Esophagus (tissue), 2 donors: ENCODE results near the gene SUPT6H. TPM values are rescaled to one million over a fixed set of nuclear protein-coding genes. Genes with fewer than 3 reads are reported as not detected.

ENCODE experiments used
- H3K27ac ChIP-seq, 2 donors: one replicate each; pipeline ENCODE4 v1.5.1; 2013; ENCODE audit warnings: low read depth in 2 of 2, mild to moderate bottlenecking in 2 of 2, inconsistent platforms in 1 of 2, low read length in 1 of 2, moderate library complexity in 1 of 2
- H3K27me3 ChIP-seq, 2 donors: one replicate each; pipeline ENCODE4 v1.6.1; 2013; ENCODE audit warnings: low read length in 2 of 2, control low read depth in 1 of 2, mild to moderate bottlenecking in 1 of 2; ENCODE audit not compliant: insufficient read depth in 2 of 2, control insufficient read depth in 1 of 2
- H3K36me3 ChIP-seq, 2 donors: one replicate each; pipeline ENCODE4 v1.6.1; 2013; ENCODE audit warnings: low read length in 1 of 2; ENCODE audit not compliant: control insufficient read depth in 2 of 2, insufficient read depth in 2 of 2
- H3K4me1 ChIP-seq, 2 donors: one replicate each; pipeline ENCODE4 v1.6.1; 2013; ENCODE audit warnings: low read length in 1 of 2; ENCODE audit not compliant: control insufficient read depth in 2 of 2, insufficient read depth in 2 of 2
- H3K4me3 ChIP-seq, 2 donors: one replicate each; pipeline ENCODE4 v1.5.1; 2013; ENCODE audit warnings: low read length in 2 of 2, mild to moderate bottlenecking in 2 of 2, low read depth in 1 of 2, moderate library complexity in 1 of 2
- H3K9me3 ChIP-seq, 2 donors: one replicate each; pipeline ENCODE4 v1.6.1; 2013; ENCODE audit warnings: mild to moderate bottlenecking in 2 of 2, low read depth in 1 of 2, low read length in 1 of 2, moderate library complexity in 1 of 2; ENCODE audit not compliant: control insufficient read depth in 2 of 2, insufficient read depth in 1 of 2
- WGBS, 2 donors: extraction: QIAGEN DNeasy Blood & Tissue Kit; methylation state at CpG; one replicate each; pipeline ENCODE4 v1.1.7; 2013; 5-methylcytosine and 5-hydroxymethylcytosine counted together
- polyA plus RNA-seq, 2 donors: library from polyadenylated mRNA; stranded (reverse); fragments of 200-250 nt; gene quantifications; one replicate each; pipeline ENCODE4 v1.2.3, GENCODE V29; 2013
- donor health status: healthy with polysubstance abuse.
- donor health status: Bipolar disorder and iron deficiency.

SUPT6H gene
- polyA plus RNA-seq, 2 donors: 21.4 to 29.2 TPM

GRCh38 chr17:28693869-28694268 is 31.9 kb downstream of the SUPT6H start:
- 94% methylated on average over 1 of the region's 1 CpG for WGBS, 2 donors
- Histone ChIP-seq H3K4me3 (no peak overlapping the region), H3K4me1 (no peaks in the 10 kb centered on the region), H3K27ac (no peak overlapping the region), H3K9me3 (no peaks in the 10 kb centered on the region), H3K36me3 (peaks cover 40 to 65% of the 10 kb centered on the region in 2 donors), H3K27me3 (no peaks in the 10 kb centered on the region)

- Histone ChIP-seq H3K9me3 (no peaks in the 10 kb centered on the region), H3K4me1 (no peaks in the 10 kb centered on the region), H3K27ac (no peak overlapping the region), H3K27me3 (no peaks in the 10 kb centered on the region), H3K36me3 (peaks cover 67 to 93% of the 10 kb centered on the region in 2 donors), H3K4me3 (no peak overlapping the region)
- 79 to 90% methylated on average over 6 of the region's 6 CpGs for WGBS, 2 donors
Measured at GRCh38 chr17:28698253-28698941, 36.4 kb downstream of the SUPT6H start.

DNA sequence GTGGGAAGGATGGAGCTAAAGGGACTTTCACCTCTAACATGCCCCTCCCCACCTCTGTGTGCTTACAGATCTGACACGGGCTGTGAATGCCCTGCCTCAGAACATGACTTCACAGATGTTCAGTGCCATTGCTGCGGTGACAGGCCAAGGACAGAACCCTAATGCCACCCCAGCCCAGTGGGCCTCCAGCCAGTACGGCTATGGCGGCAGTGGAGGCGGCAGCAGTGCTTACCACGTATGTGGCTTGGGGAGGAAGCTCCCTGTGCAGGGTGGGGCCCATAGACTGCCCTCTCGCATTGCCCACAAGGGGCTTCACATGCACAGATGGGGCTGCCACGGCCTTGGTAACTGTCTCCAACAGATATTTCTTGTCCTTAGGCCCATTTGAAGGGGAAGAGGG is 38.3 kb downstream of the SUPT6H start:
- WGBS, 2 donors: 81 to 89% methylated on average over 8 of the region's 8 CpGs
- no peaks in the 10 kb centered on the region for H3K27me3 ChIP-seq
- peaks cover 59 to 85% of the 10 kb centered on the region in 2 donors for H3K36me3 ChIP-seq
- no peaks in the 10 kb centered on the region for H3K9me3 ChIP-seq
- no peak overlapping the region for H3K27ac ChIP-seq
- no peaks in the 10 kb centered on the region for H3K4me1 ChIP-seq
- no peak overlapping the region for H3K4me3 ChIP-seq

GRCh38 chr17:28700830-28701492 is 39.0 kb downstream of the SUPT6H start:
- WGBS, 2 donors: 90 to 93% methylated on average over 10 of the region's 10 CpGs
- H3K9me3 ChIP-seq: no peaks in the 10 kb centered on the region
- no peak overlapping the region for H3K27ac ChIP-seq
- no peaks in the 10 kb centered on the region for H3K4me1 ChIP-seq
- H3K27me3 ChIP-seq: no peaks in the 10 kb centered on the region
- peaks cover 56 to 79% of the 10 kb centered on the region in 2 donors for H3K36me3 ChIP-seq
- no peak overlapping the region for H3K4me3 ChIP-seq

GRCh38 chr17:28702026-28702751 is 40.2 kb downstream of the SUPT6H start:
- peaks cover 50 to 69% of the 10 kb centered on the region in 2 donors for H3K36me3 ChIP-seq
- H3K9me3 ChIP-seq: no peaks in the 10 kb centered on the region
- 64 to 73% methylated on average over 10 of the region's 10 CpGs for WGBS, 2 donors

DNA sequence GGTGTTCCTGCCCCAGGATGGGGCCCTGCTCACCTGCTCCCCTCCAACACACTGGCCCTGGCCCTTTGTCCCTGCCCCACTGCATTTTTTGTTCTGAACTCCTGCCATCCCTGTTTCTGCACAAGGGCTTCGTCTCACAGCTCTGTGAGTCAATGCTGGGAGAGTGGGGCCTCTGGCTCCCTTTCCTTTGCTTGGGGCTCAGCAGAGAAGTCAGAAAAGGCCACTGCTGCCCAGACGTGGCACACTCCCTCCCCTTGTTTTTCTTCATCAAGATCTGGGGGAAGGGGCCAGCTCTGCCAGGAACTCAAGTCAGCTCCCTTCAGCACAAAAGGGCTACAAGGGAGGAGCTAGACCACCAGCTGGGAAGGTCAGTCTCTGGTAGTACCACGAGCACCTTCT is 40.7 kb downstream of the SUPT6H start:
- no peaks in the 10 kb centered on the region for H3K4me1 ChIP-seq
- H3K9me3 ChIP-seq: no peaks in the 10 kb centered on the region
- no peak overlapping the region for H3K4me3 ChIP-seq
- WGBS, 2 donors: 65% methylated on average over 3 of the region's 3 CpGs
- peaks cover 46 to 65% of the 10 kb centered on the region in 2 donors for H3K36me3 ChIP-seq
- H3K27me3 ChIP-seq: no peaks in the 10 kb centered on the region
- no peak overlapping the region for H3K27ac ChIP-seq

More at GRCh38 chr17:28702026-28702751, 40.2 kb downstream of the SUPT6H start:
- Histone ChIP-seq H3K4me3 (no peak overlapping the region), H3K27me3 (no peaks in the 10 kb centered on the region), H3K27ac (no peak overlapping the region), H3K4me1 (no peaks in the 10 kb centered on the region)

GRCh38 chr17:28703552-28704218 is 41.7 kb downstream of the SUPT6H start:
- Histone ChIP-seq H3K4me3 (no peak overlapping the region), H3K27ac (no peak overlapping the region), H3K27me3 (no peaks in the 10 kb centered on the region), H3K36me3 (peaks cover 39 to 56% of the 10 kb centered on the region in 2 donors), H3K4me1 (no peaks in the 10 kb centered on the region), H3K9me3 (no peaks in the 10 kb centered on the region)
- 81 to 87% methylated on average over 16 of the region's 16 CpGs for WGBS, 2 donors

GRCh38 chr17:28704219-28704858 is 42.3 kb downstream of the SUPT6H start:
- WGBS, 2 donors: 87 to 89% methylated on average over 14 of the region's 14 CpGs
- no peak overlapping the region for H3K27ac ChIP-seq
- H3K27me3 ChIP-seq: no peaks in the 10 kb centered on the region
- H3K36me3 ChIP-seq: peaks cover 34 to 50% of the 10 kb centered on the region in 2 donors
- no peak overlapping the region for H3K4me3 ChIP-seq
- no peaks in the 10 kb centered on the region for H3K9me3 ChIP-seq
- no peaks in the 10 kb centered on the region for H3K4me1 ChIP-seq

GRCh38 chr17:28705074-28705659 is 43.2 kb downstream of the SUPT6H start:
- Histone ChIP-seq H3K4me1 (no peaks in the 10 kb centered on the region), H3K27me3 (no peaks in the 10 kb centered on the region), H3K4me3 (no peak overlapping the region), H3K9me3 (no peaks in the 10 kb centered on the region), H3K27ac (no peak overlapping the region), H3K36me3 (peaks cover 26 to 41% of the 10 kb centered on the region in 2 donors)
- 71 to 74% methylated on average over 5 of the region's 5 CpGs for WGBS, 2 donors
